ENCODE results near the gene ZBTB8A. TPM values are rescaled to one million over a fixed set of nuclear protein-coding genes. Genes with fewer than 3 reads are reported as not detected.
A peak's percentile ranks its signal among the peaks of the same experiment; 100 is the strongest.

Gene ZBTB8A
- polyA plus RNA-seq, 3 donors: 0.08 TPM; not detected in 2

DNA sequence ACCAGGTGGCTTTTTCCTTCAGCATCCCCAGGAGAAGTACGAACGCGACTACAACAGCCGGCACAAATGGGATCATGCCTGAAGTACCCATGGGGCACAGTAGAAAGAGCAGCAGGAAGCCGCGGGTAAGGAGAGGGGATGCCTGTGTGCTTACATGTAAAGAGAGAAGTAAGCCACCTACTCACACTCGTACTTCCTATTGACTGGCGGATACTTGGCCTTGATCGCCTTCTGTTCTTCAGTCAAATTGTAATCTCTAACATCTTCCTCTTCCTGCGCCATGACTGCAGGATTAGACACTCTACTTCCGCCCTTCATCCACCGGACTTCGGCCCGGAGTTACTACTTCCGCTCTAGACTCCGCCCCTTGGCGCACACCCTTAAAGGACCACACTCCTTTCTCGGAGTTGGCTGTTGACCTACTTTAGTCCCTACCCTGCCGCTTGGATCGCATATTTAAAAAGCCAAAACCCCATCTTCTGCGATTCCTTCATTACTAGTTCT lies 111.1 kb downstream of the ZBTB8A start, which contains the start of gene ZBTB8OS:
TSS of gene ZBTB8OS (minus strand) at position 303 of the 504 bp plus-strand sequence. CDS start at position 282, 21 bp downstream.
- Histone ChIP-seq H3K36me3 (replicated peaks in 1 of 2; ENCODE audit: control insufficient read depth in 1 of 2, insufficient read depth in 2 of 2, low read length in 2 of 2) (peaks cover 19 to 42% of the 10 kb centered on the region in 2 donors), H2AFZ (ENCODE audit: insufficient read depth, low read depth, low read length, poor library complexity, severe bottlenecking) (peak within 1 kb of the TSS; percentile 97), H3K27ac (ENCODE audit: low read depth in 1 of 2, low read length in 2 of 2) (peak within 1 kb of the TSS; percentile 93 to 98), H3K9me3 (replicated peaks in 1 of 2; ENCODE audit: control insufficient read depth in 1 of 2, insufficient read depth in 1 of 2, low read length in 2 of 2) (no peaks in the 10 kb centered on the region), H3K79me2 (ENCODE audit: insufficient read depth, low read length) (peaks cover 90% of the 10 kb centered on the region), H4K20me1 (ENCODE audit: insufficient read depth, low read length) (peaks cover 27% of the 10 kb centered on the region), H3K4me2 (replicated peaks; ENCODE audit: extremely low read depth, low read length, poor library complexity, severe bottlenecking) (peak within 1 kb of the TSS; percentile 84), H3K27me3 (ENCODE audit: control insufficient read depth in 2 of 2, insufficient read depth in 2 of 2, low read length in 2 of 2) (no peaks in the 10 kb centered on the region), H3K4me3 (replicated peaks in 1 of 3; ENCODE audit: low read depth in 2 of 3, low read length in 3 of 3) (peak within 1 kb of the TSS; percentile 85 to 99 (median 91)), H3K9ac (ENCODE audit: insufficient read depth, low read length, poor library complexity, severe bottlenecking) (peak within 1 kb of the TSS; percentile 91), H3K4me1 (ENCODE audit: control insufficient read depth in 1 of 2, insufficient read depth in 2 of 2, low read length in 2 of 2) (peaks cover 34 to 41% of the 10 kb centered on the region in 2 donors)
- Mint-ChIP-seq H3K36me3 (peaks cover 30 to 47% of the 10 kb centered on the region in 2 donors), H3K4me1 (peaks cover 40% of the 10 kb centered on the region), H3K27me3 (ENCODE audit: low read depth in 3 of 3) (peaks cover 0 to under 1% (median 0%) of the 10 kb centered on the region in 3 donors), H3K4me3 (peak within 1 kb of the TSS; percentile 92 to 95), H3K27ac (peak within 1 kb of the TSS; percentile 94 to 100 (median 100)), H3K9me3 (peaks cover 0 to 3% (median 0%) of the 10 kb centered on the region in 7 donors)
- peak; percentile 96 to 97 (median 97) for DNase-seq
- WGBS (ENCODE audit: insufficient coverage): 0% methylated on average over 15 of the region's 21 CpGs
- TF ChIP-seq, protein P1, sequence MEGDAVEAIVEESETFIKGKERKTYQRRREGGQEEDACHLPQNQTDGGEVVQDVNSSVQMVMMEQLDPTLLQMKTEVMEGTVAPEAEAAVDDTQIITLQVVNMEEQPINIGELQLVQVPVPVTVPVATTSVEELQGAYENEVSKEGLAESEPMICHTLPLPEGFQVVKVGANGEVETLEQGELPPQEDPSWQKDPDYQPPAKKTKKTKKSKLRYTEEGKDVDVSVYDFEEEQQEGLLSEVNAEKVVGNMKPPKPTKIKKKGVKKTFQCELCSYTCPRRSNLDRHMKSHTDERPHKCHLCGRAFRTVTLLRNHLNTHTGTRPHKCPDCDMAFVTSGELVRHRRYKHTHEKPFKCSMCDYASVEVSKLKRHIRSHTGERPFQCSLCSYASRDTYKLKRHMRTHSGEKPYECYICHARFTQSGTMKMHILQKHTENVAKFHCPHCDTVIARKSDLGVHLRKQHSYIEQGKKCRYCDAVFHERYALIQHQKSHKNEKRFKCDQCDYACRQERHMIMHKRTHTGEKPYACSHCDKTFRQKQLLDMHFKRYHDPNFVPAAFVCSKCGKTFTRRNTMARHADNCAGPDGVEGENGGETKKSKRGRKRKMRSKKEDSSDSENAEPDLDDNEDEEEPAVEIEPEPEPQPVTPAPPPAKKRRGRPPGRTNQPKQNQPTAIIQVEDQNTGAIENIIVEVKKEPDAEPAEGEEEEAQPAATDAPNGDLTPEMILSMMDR (IDR thresholded peaks at IDR 0.05): no peak
- intact Hi-C loops (cut with micrococcal nuclease): loop anchor here in 1 of 2 donors (5.0 kb wide), 1 partner anchor 167 kb away; the partner anchor contains the start of genes S100PBP and YARS1

DNA sequence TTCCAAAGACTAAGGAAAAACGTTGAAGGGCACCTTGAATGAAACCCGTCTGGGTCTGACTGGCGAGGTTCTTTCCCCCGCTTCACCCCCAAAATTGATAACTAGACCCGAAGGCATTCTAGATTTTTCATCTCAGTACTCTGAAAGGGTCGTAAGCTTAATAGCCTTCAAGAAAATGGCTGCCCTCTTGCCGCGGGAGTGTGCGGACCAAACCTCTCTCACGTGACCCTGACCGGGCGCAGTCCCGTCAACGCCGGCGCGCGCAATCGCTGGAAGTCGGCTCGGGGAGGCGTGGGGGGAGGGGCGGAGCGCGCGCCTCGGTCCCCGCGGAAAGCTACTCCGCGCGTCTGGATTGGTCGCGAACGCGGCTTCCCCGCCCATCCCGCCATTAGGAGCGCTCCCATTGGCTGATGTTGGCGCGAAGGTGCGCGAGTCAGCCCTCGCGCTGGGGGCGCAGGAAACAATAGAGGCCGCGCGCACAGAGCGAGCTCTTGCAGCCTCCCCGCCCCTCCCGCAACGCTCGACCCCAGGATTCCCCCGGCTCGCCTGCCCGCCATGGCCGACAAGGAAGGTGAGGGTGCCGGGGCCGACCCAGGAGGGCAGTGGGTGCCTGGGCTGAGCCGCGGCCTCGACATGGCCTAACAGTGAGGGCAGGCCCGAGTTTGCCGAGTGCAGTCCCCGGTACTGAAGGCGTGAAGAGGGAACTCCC lies 111.7 kb downstream of the ZBTB8A start, which contains the start of gene RBBP4:
TSS of gene RBBP4 (plus strand) at position 457 of the 709 bp plus-strand sequence. CDS start at position 556, 99 bp downstream.
- H3K4me3 ChIP-seq (replicated peaks in 1 of 3; ENCODE audit: low read depth in 2 of 3, low read length in 3 of 3): peak within 1 kb of the TSS; percentile 85 to 99 (median 91)
- peak within 1 kb of the TSS; percentile 97 for H2AFZ ChIP-seq (ENCODE audit: insufficient read depth, low read depth, low read length, poor library complexity, severe bottlenecking)
- peak; percentile 97 to 98 (median 98) for DNase-seq
- H3K9me3 ChIP-seq (replicated peaks in 1 of 2; ENCODE audit: control insufficient read depth in 1 of 2, insufficient read depth in 1 of 2, low read length in 2 of 2): no peaks in the 10 kb centered on the region
- under 1% methylated on average over 65 of the region's 67 CpGs for WGBS (ENCODE audit: insufficient coverage)
- H3K4me2 ChIP-seq (replicated peaks; ENCODE audit: extremely low read depth, low read length, poor library complexity, severe bottlenecking): peak within 1 kb of the TSS; percentile 84
- Mint-ChIP-seq H3K27me3 (ENCODE audit: low read depth in 3 of 3) (no peaks in the 10 kb centered on the region), H3K4me3 (peak within 1 kb of the TSS; percentile 92 to 95), H3K4me1 (peaks cover 42% of the 10 kb centered on the region), H3K27ac (peak within 1 kb of the TSS; percentile 94 to 100 (median 100)), H3K36me3 (peaks cover 32 to 47% of the 10 kb centered on the region in 2 donors), H3K9me3 (peaks cover 0 to 3% (median 0%) of the 10 kb centered on the region in 7 donors)
- H3K27me3 ChIP-seq (ENCODE audit: control insufficient read depth in 2 of 2, insufficient read depth in 2 of 2, low read length in 2 of 2): no peaks in the 10 kb centered on the region
- TF ChIP-seq, protein P1 (IDR thresholded peaks at IDR 0.05): no peak
- peaks cover 27% of the 10 kb centered on the region for H4K20me1 ChIP-seq (ENCODE audit: insufficient read depth, low read length)
- intact Hi-C loops (cut with micrococcal nuclease): loop anchor here in 1 of 2 donors (5.0 kb wide), 1 partner anchor 166 kb away; the partner anchor contains the start of genes S100PBP and YARS1
- H3K9ac ChIP-seq (ENCODE audit: insufficient read depth, low read length, poor library complexity, severe bottlenecking): peak within 1 kb of the TSS; percentile 91
- peaks cover 34 to 41% of the 10 kb centered on the region in 2 donors for H3K4me1 ChIP-seq (ENCODE audit: control insufficient read depth in 1 of 2, insufficient read depth in 2 of 2, low read length in 2 of 2)
- H3K36me3 ChIP-seq (replicated peaks in 1 of 2; ENCODE audit: control insufficient read depth in 1 of 2, insufficient read depth in 2 of 2, low read length in 2 of 2): peaks cover 25 to 42% of the 10 kb centered on the region in 2 donors
- H3K27ac ChIP-seq (ENCODE audit: low read depth in 1 of 2, low read length in 2 of 2): peak within 1 kb of the TSS; percentile 93 to 98
- H3K79me2 ChIP-seq (ENCODE audit: insufficient read depth, low read length): peaks cover 90% of the 10 kb centered on the region
